ENCODE measurements around the gene ING3. TPM values are rescaled to one million over a fixed set of nuclear protein-coding genes. Genes with fewer than 3 reads are reported as not detected.

The ING3 gene
- total and polyA plus RNA-seq, 9 donors = 10.1 to 19.5 (median 17.0) TPM

DNA sequence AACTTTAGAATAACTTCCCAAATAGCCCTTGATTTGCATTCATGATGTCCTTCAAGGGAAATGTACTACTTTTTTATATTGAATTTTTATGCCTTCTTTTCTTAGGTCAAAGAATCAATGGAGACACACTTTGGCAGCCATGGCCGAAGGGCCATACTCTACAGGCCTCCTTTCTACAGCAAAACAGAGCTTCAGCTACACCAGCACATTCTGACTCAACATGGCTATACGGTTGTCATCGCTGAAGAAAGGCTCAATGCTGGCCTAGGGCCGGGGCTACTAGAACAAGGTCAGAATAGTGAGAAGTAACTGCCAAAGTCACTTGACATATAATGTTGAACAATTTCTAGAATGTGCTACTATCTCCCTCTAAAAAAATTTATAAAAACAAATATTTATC is 65.0 kb downstream of the ING3 start:
- H3K4me1 ChIP-seq (ENCODE audit: insufficient read depth) = no peaks in the 10 kb centered on the region
- DNase-seq = no peak
- no peak overlapping the region for H3K4me3 ChIP-seq
- TF ChIP-seq, protein P1, sequence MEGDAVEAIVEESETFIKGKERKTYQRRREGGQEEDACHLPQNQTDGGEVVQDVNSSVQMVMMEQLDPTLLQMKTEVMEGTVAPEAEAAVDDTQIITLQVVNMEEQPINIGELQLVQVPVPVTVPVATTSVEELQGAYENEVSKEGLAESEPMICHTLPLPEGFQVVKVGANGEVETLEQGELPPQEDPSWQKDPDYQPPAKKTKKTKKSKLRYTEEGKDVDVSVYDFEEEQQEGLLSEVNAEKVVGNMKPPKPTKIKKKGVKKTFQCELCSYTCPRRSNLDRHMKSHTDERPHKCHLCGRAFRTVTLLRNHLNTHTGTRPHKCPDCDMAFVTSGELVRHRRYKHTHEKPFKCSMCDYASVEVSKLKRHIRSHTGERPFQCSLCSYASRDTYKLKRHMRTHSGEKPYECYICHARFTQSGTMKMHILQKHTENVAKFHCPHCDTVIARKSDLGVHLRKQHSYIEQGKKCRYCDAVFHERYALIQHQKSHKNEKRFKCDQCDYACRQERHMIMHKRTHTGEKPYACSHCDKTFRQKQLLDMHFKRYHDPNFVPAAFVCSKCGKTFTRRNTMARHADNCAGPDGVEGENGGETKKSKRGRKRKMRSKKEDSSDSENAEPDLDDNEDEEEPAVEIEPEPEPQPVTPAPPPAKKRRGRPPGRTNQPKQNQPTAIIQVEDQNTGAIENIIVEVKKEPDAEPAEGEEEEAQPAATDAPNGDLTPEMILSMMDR (IDR thresholded peaks at IDR 0.05) = no peak
- TF ChIP-seq EP300 (IDR thresholded peaks at IDR 0.05) (no peak), POLR2A (IDR thresholded peaks at IDR 0.05) (no peak)
- no peaks in the 10 kb centered on the region for H3K36me3 ChIP-seq
- H3K27ac ChIP-seq = no peak overlapping the region
- 91 to 96% (median 95%) methylated on average over 4 of the region's 4 CpGs for WGBS, 3 donors
- no peaks in the 10 kb centered on the region for H3K9me3 ChIP-seq
- intact Hi-C loops (cut with DNase I) = no loop called here
- no peaks in the 10 kb centered on the region for H3K27me3 ChIP-seq

DNA sequence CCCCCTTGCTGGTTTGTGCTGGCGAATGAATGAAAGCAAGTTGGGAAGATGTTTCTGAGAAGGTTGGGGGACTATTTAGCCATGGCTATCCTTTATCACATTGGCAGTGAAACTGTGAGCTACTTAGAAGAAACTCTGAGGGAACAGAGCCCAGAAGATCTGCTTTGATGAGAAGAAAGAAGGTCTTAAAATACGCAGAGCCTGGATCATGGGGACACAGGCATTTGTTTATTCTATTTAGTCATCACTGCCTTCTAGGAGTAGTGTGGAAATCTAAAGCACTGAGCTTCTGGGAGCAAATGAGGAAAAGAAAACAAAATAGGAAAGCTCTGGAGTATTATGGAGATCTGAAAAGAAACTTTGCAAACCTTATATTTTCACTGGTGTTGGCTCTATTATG is 66.4 kb downstream of the ING3 start:
- Histone ChIP-seq H3K36me3 (no peaks in the 10 kb centered on the region), H3K27ac (peak overlapping the region in 1 of 2 donors; percentile 13), H3K4me1 (ENCODE audit: insufficient read depth) (no peaks in the 10 kb centered on the region), H3K27me3 (no peaks in the 10 kb centered on the region), H3K4me3 (no peak overlapping the region), H3K9me3 (no peaks in the 10 kb centered on the region)
- 52 to 73% (median 66%) methylated on average over 2 of the region's 2 CpGs for WGBS, 3 donors
- no peak for DNase-seq
- TF ChIP-seq POLR2A (IDR thresholded peaks at IDR 0.05) (no peak), EP300 (IDR thresholded peaks at IDR 0.05) (no peak)
- TF ChIP-seq, protein P1 (IDR thresholded peaks at IDR 0.05) = no peak
- intact Hi-C loops (cut with DNase I) = no loop called here

DNA sequence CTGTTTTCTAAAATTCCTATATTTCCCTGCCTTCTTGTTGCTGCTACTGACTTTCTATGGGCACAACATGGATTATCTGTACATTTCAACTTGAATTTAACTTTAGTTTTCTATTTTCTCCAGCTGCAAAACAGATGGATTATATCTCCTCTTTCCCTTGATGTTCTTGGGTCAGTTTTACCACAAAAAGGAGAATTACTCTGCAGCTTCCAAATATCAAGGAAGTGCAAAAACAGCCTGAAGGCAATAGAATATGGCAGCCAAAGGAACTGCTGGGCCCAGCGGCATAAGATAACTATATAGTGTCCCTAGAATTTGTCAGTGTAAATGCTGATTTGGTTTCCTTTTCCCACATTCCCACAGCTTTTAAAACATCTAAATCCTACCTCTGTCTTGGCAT is 67.0 kb downstream of the ING3 start:
- WGBS, 3 donors = 14 to 33% (median 26%) methylated on average over 1 of the region's 1 CpG
- TF ChIP-seq, protein P1 (IDR thresholded peaks at IDR 0.05) = no peak
- TF ChIP-seq EP300 (IDR thresholded peaks at IDR 0.05) (no peak), POLR2A (IDR thresholded peaks at IDR 0.05) (no peak)
- Histone ChIP-seq H3K4me1 (ENCODE audit: insufficient read depth) (no peaks in the 10 kb centered on the region), H3K4me3 (no peak overlapping the region), H3K9me3 (no peaks in the 10 kb centered on the region), H3K27me3 (no peaks in the 10 kb centered on the region), H3K36me3 (no peaks in the 10 kb centered on the region), H3K27ac (no peak overlapping the region)
- intact Hi-C loops (cut with DNase I) = no loop called here
- DNase-seq = no peak

DNA sequence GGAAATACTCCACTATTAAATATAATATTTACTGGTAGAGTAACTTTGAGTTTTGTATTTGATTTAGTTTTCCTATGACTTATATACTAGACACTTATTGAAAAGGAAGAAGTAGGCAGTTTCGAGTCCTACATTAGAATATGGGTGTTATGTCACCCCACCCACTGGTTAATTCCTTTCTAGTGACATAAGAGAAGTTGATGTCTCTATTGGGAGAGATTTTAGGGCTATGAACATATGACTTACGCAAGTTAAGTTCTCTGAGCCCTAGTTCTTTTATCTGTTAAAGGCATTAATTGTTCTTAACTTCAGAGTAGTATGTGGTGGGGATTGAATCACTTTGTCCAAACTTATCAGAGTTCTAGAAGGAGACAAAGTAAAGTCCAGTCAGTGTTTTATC is 68.4 kb downstream of the ING3 start:
- Histone ChIP-seq H3K27me3 (no peaks in the 10 kb centered on the region), H3K4me3 (no peak overlapping the region), H3K36me3 (no peaks in the 10 kb centered on the region), H3K9me3 (no peaks in the 10 kb centered on the region), H3K27ac (peak overlapping the region in 1 of 2 donors; percentile 51), H3K4me1 (ENCODE audit: insufficient read depth) (peaks cover 2% of the 10 kb centered on the region)
- DNase-seq = no peak
- 79 to 86% (median 80%) methylated on average over 2 of the region's 2 CpGs for WGBS, 3 donors
- TF ChIP-seq EP300 (IDR thresholded peaks at IDR 0.05) (no peak), POLR2A (IDR thresholded peaks at IDR 0.05) (no peak)
- TF ChIP-seq, protein P1 (IDR thresholded peaks at IDR 0.05) = no peak
- intact Hi-C loops (cut with DNase I) = no loop called here

Measured in ovary (tissue), 9 donors.